HG02938 (cell line): Measurements from ENCODE around the gene TTL.
"Not testable (repeated sequence)": the region's sequence is repeated elsewhere in the genome, so short reads cannot be mapped to it uniquely, and the experiment has no call there.

Experiments used
- ATAC-seq: cut with Tn5 transposase; IDR thresholded peaks from one replicate; pipeline ENCODE4 v1.9.1; 2021; ENCODE audit warnings: mild to moderate bottlenecking, moderate library complexity; ENCODE audit not compliant: unreplicated experiment

TTL gene

GRCh38 chr2:112519506-112519905, 37.5 kb downstream of the TTL start:
- no peak for ATAC-seq

GRCh38 chr2:112520234-112520783, 38.4 kb downstream of the TTL start:
- ATAC-seq, result no peak

- no peak for ATAC-seq
Observed at GRCh38 chr2:112523291-112523777, 41.4 kb downstream of the TTL start.

DNA sequence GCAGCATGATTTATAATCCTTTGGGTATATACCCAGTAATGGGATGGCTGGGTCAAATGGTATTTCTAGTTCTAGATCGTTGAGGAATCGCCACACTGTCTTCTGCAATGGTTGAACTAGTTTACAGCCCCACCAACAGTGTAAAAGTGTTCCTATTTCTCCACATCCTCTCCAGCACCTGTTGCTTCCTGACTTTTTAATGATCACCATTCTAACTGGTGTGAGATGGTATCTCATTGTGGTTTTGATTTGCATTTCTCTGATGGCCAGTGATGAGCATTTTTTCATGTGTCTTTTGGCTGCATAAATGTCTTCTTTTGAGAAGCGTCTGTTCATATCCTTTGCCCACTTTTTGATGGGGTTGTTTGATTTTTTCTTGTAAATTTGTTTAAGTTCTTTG, 42.3 kb downstream of the TTL start:
- ATAC-seq, result not testable (repeated sequence)

DNA sequence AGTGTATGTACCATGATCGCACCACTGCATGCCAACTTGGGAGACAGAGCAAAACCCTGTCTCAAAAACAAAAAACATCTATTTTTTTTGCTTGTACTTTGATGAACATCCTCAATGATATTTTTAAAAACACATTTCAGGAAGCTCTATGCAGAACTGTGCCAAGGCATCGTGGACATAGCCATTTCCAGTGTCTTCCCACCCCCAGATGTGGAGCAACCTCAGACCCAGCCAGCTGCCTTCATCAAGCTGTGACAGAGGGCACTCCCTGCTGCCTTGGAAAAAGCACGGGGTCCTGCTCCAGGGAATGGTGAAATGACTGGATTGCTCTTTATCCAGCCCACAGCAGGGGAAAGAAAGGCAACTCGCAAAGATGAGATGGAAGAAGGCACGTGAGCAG, 46.6 kb downstream of the TTL start:
- ATAC-seq, result no peak

DNA sequence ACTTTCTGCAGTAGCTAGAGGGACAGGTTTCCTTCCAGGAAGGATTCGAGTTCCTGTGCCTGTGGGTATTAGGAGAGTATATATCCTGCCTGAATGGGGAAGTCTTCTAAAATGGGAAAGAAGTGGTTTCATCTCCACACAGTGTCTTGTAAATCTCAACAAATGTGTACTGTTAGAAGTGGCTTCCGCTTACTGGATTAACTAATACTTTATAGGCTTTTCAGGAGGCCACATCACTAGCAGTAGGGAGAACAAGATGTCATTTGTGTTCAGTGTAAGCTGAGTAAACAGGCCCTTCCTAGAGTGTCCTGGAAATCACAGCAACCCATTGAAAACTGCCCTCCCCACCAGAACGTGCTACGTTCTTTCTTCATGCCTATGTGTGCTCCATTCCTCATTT, 47.8 kb downstream of the TTL start:
- ATAC-seq, result no peak

DNA sequence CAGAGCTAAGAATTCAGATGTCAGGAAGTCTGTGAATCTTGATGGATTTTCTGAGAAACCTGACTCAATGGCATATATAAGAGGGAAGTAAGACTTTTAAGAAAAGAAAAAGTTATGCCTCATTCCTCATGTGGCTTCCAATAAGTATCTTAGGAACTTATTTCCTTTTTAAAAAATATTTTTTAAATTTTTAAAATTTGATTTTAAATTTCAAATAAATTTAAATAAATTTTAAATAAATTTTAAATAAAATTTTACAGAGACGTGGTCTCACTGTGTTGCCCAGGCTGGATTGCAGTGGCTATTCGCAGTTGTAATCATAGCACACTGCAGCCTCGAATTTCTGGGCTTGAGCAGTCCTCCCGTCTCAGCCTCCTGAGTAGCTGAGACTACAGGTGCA, 48.8 kb downstream of the TTL start:
- ATAC-seq, result no peak

GRCh38 chr2:112534826-112535225, 52.9 kb downstream of the TTL start:
- ATAC-seq, result no peak

- ATAC-seq, result not testable (repeated sequence)
Observed at GRCh38 chr2:112536665-112537064, 54.7 kb downstream of the TTL start.

DNA sequence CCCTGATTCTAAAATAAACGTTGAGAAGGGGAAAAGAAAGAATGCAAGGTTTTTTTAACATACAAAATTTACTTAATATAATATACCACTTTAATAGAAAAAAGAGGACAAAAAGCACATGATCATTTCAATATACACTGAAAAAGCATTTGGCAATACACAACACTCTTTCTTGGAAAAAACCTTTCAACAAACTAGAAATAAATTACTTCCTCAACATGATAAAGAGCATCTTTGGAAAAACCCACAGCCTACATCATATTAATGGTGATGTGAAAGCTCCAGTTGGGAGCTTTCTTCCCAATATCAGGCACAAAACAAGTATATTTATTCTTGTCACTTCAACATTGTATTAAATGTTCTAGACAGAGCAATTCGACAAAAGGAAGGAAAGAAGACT, 57.4 kb downstream of the TTL start:
- ATAC-seq, result no peak

DNA sequence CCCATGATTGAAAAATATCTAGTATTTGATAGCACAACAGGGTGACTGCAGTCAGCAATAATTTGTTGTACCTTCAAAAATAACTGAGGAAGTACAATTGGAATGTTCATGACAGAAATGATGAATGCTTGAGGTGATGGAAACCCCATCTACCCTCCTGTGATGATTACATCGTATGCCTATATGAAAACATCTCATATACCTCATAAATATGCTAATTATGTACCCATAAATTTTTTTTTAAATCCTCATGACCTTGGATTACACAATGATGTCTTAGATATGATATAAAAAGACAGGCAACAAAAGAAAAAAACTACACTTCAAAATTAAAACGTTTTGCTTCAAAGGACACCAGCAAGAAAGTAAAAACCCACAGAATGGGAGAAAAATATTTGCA, 59.0 kb downstream of the TTL start:
- no peak for ATAC-seq

GRCh38 chr2:112541315-112542122, 59.6 kb downstream of the TTL start:
- ATAC-seq, result peak; percentile 42

- peak; percentile 76 for ATAC-seq
Observed at GRCh38 chr2:112542123-112542983, 60.4 kb downstream of the TTL start, which contains the start of gene POLR1B. POLR1B (plus strand) TSS chr2:112542465; CDS start chr2:112542495, 30 bp downstream.

GRCh38 chr2:112542984-112543661, 61.2 kb downstream of the TTL start:
- no peak for ATAC-seq

GRCh38 chr2:112547333-112547732, 65.4 kb downstream of the TTL start:
- no peak for ATAC-seq

DNA sequence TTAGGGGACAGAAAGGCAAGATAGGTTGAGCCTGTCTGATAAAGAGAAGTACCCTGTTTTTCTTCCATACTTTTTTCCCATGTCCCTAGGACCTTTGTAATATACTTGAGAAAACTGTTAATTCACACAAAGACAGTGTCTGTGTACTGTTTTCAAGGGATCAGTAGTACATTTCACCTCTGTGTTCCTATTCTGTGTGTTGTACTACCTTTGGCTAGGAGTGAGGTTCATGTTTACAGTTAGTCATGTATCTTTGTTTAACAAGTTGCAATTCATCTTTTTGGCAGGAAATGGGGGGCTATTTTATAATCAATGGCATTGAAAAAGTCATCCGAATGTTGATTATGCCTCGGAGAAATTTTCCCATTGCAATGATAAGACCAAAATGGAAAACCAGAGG, 67.0 kb downstream of the TTL start:
- ATAC-seq, result no peak

DNA sequence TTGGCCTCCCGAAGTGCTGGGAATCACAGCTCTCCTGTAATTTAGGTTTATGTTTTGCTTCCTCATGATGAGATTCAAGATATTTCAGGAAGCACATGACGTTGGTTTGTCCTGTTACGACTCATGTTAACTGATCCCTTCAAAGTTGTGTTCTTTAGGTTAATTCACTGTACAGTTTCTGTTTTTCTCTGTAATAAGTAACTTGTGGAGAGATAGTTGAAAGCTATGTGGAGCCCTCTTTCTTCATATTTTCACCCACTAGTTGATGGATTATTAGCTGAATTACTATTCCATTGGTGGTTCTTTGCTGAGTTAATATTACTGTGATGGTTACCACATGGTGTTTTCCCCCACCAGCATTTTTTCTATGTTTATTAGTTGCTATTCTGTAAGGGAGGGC, 84.1 kb downstream of the TTL start:
- peak; percentile 67 for ATAC-seq

DNA sequence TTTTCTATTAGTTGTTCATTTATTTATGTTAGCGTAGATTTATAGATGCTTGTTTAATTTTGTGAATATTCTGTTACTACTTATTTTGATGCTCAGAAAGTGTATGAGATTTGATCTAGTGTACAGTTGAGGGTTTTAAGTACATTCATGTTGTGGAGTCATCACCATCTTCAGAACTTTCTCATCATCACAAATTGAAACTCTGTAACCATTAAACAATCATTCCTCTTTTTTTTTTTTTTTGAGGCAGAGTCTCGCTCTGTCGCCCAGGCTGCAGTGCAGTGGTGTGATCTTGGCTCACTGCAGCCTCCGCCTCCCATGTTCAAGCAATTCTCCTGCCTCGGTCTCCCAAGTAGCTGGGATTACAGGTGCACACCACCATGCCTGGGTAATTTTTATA, 84.6 kb downstream of the TTL start:
- ATAC-seq, result peak; percentile 17

- no peak for ATAC-seq
Observed at GRCh38 chr2:112572005-112572404, 90.0 kb downstream of the TTL start.

GRCh38 chr2:112577756-112578155, 95.8 kb downstream of the TTL start:
- ATAC-seq, result no peak

DNA sequence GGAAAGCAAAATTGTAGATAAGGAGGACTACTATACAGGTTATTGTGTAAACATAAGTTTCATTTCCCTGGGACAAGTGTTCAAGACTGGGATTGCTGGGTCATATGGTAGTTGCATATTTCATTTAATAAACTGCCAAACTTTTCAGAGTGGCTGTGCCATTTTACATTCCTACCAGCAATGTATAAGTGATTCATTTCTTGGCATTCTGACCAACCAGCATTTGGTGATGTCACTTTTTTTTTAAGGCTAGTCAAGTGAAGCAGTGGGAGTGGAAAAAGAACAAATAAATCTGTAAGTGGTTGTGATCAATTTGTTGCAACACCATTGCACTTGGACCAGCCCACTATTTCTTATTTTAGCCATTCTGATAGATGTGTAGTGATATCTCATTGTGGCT, 97.3 kb downstream of the TTL start:
- no peak for ATAC-seq
